Bronchial epithelial cell (primary cell): ENCODE results near the gene RAB5A. TPM values are rescaled to one million over a fixed set of nuclear protein-coding genes. Genes with fewer than 3 reads are reported as not detected.
"Not testable (repeated sequence)": the region's sequence is repeated elsewhere in the genome, so short reads cannot be mapped to it uniquely, and the experiment has no call there.

Experiments used
- DNase-seq: peaks from one replicate; pipeline ENCODE4 v3.0.0-alpha.2; 2010; ENCODE audit warnings: low read depth
- FAIRE-seq: peaks from 2 replicates; lab custom pipeline; 2011; peaks lifted over from hg19 to GRCh38; lab: Jason Lieb, UNC
- H3K27me3 ChIP-seq: 2 replicates; pipeline ENCODE4 v1.5.1; 2011; ENCODE audit warnings: low read length; ENCODE audit not compliant: control insufficient read depth, insufficient read depth
- H3K36me3 ChIP-seq: 2 replicates; pipeline ENCODE4 v1.5.1; 2011; ENCODE audit warnings: low read length; ENCODE audit not compliant: control insufficient read depth, insufficient read depth
- H3K4me3 ChIP-seq: 2 replicates; pipeline ENCODE4 v1.5.1; 2011; ENCODE audit warnings: mild to moderate bottlenecking, low read depth, low read length, control low read depth
- CTCF ChIP-seq: IDR thresholded peaks from 2 replicates; pipeline ENCODE4 v1.5.1; 2011; ENCODE audit warnings: mild to moderate bottlenecking, moderate library complexity, low read length, control low read depth, inconsistent platforms; ENCODE audit not compliant: insufficient read depth, severe bottlenecking
- total RNA-seq: library from RNA; depleted of rRNA; stranded (reverse); fragments of >200 nt; gene quantifications from 2 replicates; pipeline ENCODE4 v1.2.1, GENCODE V29; 2014

The RAB5A gene
- total RNA-seq, 1 donor from 2014 or later, result 43.7 TPM

- Histone ChIP-seq H3K27me3 (no peaks in the 10 kb centered on the region), H3K4me3 (no peak overlapping the region), H3K36me3 (no peaks in the 10 kb centered on the region)
- no peak for DNase-seq
- FAIRE-seq, result no peak
- no peak for TF ChIP-seq CTCF
Measured at GRCh38 chr3:19967208-19967607, 20.3 kb downstream of the RAB5A start.

GRCh38 chr3:19967812-19968211, 20.9 kb downstream of the RAB5A start:
- no peak overlapping the region for H3K4me3 ChIP-seq
- DNase-seq, result no peak
- no peak for FAIRE-seq
- no peaks in the 10 kb centered on the region for H3K27me3 ChIP-seq
- TF ChIP-seq CTCF, result no peak
- H3K36me3 ChIP-seq, result no peaks in the 10 kb centered on the region

- DNase-seq (no peak), FAIRE-seq (no peak)
- no peak for TF ChIP-seq CTCF
- Histone ChIP-seq H3K4me3 (no peak overlapping the region), H3K36me3 (peaks cover 3% of the 10 kb centered on the region), H3K27me3 (no peaks in the 10 kb centered on the region)
Measured at GRCh38 chr3:19970327-19970726, 23.4 kb downstream of the RAB5A start.

GRCh38 chr3:19972054-19972453, 25.2 kb downstream of the RAB5A start:
- Histone ChIP-seq H3K4me3 (no peak overlapping the region), H3K36me3 (peaks cover 8% of the 10 kb centered on the region), H3K27me3 (no peaks in the 10 kb centered on the region)
- no peak for FAIRE-seq
- TF ChIP-seq CTCF, result no peak
- DNase-seq, result peak; percentile 91

- DNase-seq, H3K27me3 ChIP-seq, H3K36me3 ChIP-seq, FAIRE-seq, H3K4me3 ChIP-seq: not testable (repeated sequence)
Measured at GRCh38 chr3:19988904-19989303, 42.0 kb downstream of the RAB5A start.

- FAIRE-seq, result no peak
- H3K27me3 ChIP-seq, result no peaks in the 10 kb centered on the region
- H3K36me3 ChIP-seq, result no peaks in the 10 kb centered on the region
- DNase-seq, result peak; percentile 10
- TF ChIP-seq CTCF, result no peak
- no peak overlapping the region for H3K4me3 ChIP-seq
Measured at GRCh38 chr3:19994796-19995195, 47.9 kb downstream of the RAB5A start.
